Measurements from ENCODE around the gene BCL2.
"Not testable (repeated sequence)": the region's sequence is repeated elsewhere in the genome, so short reads cannot be mapped to it uniquely, and the experiment has no call there.

BCL2 gene

DNA sequence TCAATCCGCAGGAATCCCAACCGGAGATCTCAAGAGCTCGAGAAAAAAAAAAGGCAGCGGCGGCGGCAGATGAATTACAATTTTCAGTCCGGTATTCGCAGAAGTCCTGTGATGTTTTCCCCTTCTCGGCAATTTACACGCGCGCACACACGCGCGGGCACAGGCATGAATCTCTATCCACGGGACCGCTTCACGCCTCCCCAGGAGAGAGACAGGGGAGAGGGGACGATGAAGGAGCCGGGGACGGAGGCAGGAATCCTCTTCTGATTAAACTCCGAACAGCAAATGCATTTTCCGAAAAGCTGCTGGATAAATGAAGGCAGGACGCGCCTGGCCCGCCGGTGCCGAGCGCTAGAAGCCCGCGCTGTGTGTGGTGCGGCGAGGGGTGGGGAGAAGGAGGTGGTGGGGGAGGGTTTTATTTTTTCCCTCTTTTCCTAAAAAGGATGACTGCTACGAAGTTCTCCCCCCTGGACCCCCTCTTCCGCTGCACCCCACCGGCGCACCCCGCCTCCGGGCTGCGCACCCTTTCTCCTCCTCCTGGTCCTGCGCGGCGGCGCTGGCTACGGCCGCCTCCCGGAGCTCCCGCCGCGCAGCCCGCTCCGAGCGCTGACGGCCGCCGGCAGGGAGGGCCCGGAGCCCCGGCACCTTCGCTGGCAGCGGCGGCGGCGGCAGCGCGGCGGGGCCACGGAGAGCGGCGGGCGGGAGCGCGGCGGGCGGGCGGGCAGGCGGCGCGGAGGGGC, at the start of gene BCL2:
TSS of gene BCL2 (minus strand) at position 387 of the 740 bp plus-strand sequence.
- DNase-seq, result peak in 4 of 6 experiments; percentile 41 to 75 (median 64)

- no peak for DNase-seq
Observed at GRCh38 chr18:63368611-63369010, 49.0 kb upstream of the BCL2 start.

- DNase-seq, result peak; percentile 62 to 82 (median 72)
Observed at GRCh38 chr18:63367053-63367953, 47.7 kb upstream of the BCL2 start, which contains the start of gene KDSR. TSS of gene KDSR (minus strand) at chr18:63367206. CDS start at chr18:63367118, 88 bp downstream.

GRCh38 chr18:63366213-63367052, 46.9 kb upstream of the BCL2 start:
- DNase-seq, result peak; percentile 21 to 44 (median 30)

GRCh38 chr18:63365876-63366212, 46.3 kb upstream of the BCL2 start:
- DNase-seq, result no peak

DNA sequence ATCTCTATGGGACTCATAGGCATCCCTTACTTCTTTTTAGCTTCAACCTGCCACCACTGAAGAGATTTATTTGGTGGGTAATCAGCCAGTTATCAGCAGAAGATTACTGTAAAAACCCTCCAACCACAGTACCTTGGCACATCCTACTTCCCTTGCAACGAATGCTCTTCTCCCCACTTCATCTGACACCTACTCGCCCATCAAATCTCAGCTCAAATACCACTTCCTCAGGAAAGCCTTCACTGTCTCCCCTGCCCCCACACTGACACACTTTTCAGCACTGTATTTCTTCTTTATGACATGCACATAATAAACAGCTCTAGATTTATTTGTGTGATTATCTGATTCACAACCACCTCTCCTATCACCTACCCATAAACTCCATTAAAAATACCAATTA, 44.4 kb upstream of the BCL2 start:
- DNase-seq, result peak in 3 of 6 experiments; percentile 31 to 32 (median 31)

- not testable (repeated sequence) for DNase-seq
Observed at GRCh38 chr18:63363420-63363819, 43.9 kb upstream of the BCL2 start.

- no peak for DNase-seq
Observed at GRCh38 chr18:63356272-63356896, 36.8 kb upstream of the BCL2 start.

GRCh38 chr18:63350230-63350629, 30.7 kb upstream of the BCL2 start:
- DNase-seq, result no peak

GRCh38 chr18:63348508-63349136, 29.1 kb upstream of the BCL2 start:
- no peak for DNase-seq

DNA sequence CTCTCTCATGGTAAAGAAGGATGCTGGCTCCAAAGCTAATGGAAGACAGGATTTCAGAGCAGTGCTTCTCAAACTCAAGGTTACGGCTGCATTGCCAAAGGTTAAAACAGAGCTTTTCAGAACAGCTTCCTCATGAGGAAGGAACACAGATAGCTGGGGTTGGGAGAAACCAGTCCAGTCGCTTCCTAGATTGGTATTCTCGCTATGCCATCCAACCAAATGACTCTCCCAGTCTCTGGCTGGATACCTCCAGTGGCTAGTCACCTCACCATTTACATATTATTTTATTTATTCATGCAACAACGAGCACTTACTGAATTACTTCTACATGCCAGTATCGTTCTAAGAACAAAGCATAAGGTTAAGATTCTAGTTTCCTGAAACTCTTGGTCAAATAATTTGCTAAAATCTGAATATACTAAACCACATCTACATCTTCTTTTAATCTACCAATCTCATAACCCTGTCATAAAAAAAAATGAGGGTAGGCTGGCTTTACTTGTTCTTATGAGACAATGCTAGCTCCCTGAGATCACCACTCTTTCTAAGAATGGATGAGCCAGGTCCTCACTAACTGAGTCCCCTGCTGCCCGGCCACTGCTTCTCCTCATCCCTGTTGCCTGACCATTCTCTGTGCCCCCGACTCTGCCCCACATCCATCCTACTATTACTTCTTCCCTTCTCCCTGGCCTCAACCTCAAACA, 27.1 kb upstream of the BCL2 start:
- DNase-seq, result no peak

DNA sequence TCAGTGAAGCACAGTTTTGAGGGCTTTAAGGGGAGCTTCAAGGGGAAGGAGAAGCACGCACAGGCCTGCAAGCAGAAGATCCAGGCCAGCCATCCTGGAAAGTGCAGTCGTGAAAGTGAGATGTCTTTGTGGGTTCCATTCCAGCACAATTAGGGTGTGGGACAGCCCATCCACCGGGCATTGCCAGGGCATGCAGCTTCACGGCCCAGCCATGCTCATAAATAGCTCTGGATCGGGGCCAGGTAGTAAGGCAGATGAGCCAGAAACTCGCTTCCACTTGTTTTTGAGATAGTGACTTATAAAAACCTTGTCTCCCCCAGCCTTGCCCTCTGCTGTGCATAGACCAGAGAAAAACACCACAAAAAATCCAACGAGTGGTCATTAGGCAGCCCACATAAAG, 26.5 kb upstream of the BCL2 start:
- no peak for DNase-seq

GRCh38 chr18:63344918-63345317, 25.3 kb upstream of the BCL2 start:
- no peak for DNase-seq

DNA sequence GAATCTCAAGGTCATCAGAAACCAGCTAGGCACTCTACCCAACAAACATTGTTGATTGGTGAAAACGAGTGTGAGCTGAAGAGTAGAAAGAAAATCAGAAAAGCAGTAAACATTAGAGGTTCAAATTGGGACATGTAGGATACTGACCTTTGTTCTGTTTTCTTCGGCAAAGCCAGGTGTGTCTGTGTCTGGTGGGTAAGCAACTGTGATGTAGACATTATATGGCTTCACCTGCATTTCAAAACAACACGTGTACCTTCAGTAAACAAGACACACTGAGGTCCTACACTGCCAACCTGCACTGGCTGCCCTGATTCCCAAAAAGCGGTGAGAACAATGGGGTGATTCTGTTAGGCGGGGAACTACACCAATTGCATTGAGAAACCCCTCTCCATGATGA, 24.7 kb upstream of the BCL2 start:
- no peak for DNase-seq

DNA sequence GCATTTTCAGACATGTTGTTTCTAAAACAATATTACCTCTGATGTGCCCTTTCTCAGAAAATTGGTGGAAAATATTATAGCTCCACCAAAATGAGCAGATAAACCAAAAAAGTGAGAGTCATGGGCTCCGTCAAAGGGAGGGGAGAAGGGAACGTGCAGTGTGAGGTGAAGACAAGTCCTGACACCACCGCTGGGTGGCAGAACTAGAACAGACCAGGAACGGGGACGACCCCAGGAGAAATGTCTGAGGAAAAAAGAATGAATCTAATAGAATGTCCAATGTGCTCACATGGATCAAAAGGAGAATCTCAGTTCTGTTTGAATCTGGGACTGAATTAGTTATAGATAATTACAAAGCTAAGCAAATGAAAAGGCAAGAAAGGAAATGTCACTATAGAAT, 22.6 kb upstream of the BCL2 start:
- peak in 4 of 6 experiments; percentile 1 to 12 (median 6) for DNase-seq

GRCh38 chr18:63339920-63340484, 20.4 kb upstream of the BCL2 start:
- DNase-seq, result peak in 5 of 6 experiments; percentile 26 to 54 (median 37)

DNA sequence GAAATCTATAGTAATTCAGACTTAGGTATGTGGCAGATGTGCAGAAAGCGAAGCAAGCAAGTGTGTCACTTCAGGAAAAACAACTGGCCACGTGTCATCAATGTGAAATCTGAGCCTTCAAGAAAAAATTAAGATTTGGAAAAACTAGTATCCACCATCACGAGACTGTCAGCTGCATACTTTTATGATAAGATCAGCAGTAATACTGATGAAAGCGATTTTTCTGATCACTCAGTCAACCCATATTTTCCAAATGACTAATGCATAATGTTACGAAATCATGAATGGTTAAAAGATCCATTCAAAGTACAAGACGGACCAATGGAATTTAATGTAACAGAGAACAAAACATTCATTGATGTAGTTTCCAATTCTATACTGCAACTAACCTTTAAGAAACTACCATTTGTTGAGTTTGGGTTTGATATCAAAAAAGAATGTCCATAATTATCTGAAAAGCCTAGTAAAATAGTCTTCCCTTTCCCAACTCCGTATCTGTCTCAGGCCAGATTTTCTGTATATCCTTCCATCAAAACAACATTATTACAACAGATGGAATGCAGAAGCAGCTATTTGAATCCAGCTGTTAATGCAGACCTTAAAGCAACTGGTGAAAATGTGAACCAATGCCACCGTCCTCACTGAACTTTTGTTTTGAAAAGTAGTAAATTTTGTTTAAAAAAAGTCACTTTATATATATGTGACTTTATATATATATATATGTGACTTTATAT, 17.0 kb upstream of the BCL2 start:
- DNase-seq, result no peak

- no peak for DNase-seq
Observed at GRCh38 chr18:63331105-63331504, 11.5 kb upstream of the BCL2 start.

DNA sequence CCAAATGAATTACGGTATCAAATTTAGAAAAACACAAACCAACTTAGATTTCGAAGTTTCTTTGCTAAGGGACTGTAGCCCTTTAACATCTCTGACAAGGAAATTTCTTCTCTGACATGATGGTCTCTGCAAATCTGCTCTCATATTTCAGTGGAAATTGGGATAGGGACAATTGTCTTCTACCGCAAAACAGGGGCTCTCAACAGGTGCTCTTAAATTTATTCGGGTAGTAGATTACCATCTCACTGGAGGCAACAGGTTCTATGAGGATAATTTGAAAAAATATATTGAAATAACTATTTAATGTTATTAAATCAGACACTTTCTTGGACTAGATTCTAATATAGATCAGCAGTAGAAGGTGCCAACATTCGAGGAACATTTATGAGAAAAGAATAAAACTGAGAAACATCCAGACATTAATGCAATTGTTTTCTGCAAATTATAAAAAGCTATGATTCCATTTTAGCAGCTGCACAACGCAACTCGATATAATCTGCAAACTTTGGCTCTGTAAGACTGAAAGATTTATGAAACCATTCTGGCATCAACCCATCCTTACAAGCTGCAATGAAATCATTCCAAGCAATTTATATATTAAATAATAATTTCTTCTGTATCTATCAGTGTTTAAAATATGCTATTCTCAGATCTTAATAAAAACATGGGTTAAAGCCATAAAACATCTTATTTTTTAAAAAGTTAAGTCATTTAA, 10.0 kb upstream of the BCL2 start:
- DNase-seq, result no peak

- no peak for DNase-seq
Observed at GRCh38 chr18:63326011-63326410, 6.4 kb upstream of the BCL2 start.

Data from stimulated activated naive CD4-positive, alpha-beta T cell (primary cell).